Astrocyte of the cerebellum (primary cell): Measurements from ENCODE around the gene TTLL9.

Experiments
- DNase-seq: peaks from one replicate; pipeline ENCODE4 v3.0.0-alpha.2; 2011; ENCODE audit warnings: low read depth
- H3K4me3 ChIP-seq: 2 replicates; pipeline ENCODE4 v1.5.1; 2011; ENCODE audit warnings: mild to moderate bottlenecking, low read depth, low read length, moderate library complexity
- CTCF ChIP-seq: IDR thresholded peaks from 2 replicates; pipeline ENCODE4 v1.5.1; 2012; ENCODE audit warnings: low read length, low read depth, moderate library complexity, mild to moderate bottlenecking; ENCODE audit errors: missing control alignments
- in situ Hi-C: cut with HindIII; loops from 2 replicates; pipeline ENCODE4 v1.10.0; 2017; ENCODE audit warnings: low sequenced_read_pairs

The TTLL9 gene

GRCh38 chr20:31930779-31931178 lies 60.3 kb downstream of the TTLL9 start:
- no peak overlapping the region for H3K4me3 ChIP-seq
- DNase-seq: no peak
- in situ Hi-C loops: no loop called here
- TF ChIP-seq CTCF: no peak

DNA sequence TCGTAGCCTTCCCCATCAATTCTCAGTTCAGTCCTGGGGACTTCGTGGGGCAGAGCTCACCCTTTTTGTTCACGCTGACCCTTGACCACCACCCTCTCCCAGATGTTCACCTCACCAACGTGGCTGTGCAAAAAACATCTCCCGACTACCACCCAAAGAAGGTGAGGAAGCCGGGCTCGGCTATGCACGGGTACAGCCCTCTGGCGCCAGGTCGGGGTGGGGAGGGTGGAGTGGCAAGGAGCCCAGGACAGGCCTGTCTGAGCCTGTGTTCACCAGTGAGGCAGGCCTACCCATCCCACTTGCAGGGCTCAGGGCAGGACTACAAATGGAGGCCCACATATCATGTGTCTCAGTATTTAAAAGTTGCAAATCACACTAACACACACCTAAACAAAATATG lies 63.3 kb downstream of the TTLL9 start:
- TF ChIP-seq CTCF: no peak
- in situ Hi-C loops: no loop called here
- H3K4me3 ChIP-seq: no peak overlapping the region
- DNase-seq: no peak

- H3K4me3 ChIP-seq: no peak overlapping the region
- in situ Hi-C loops: no loop called here
- no peak for DNase-seq
- TF ChIP-seq CTCF: no peak
Measured at GRCh38 chr20:31934491-31934890, 64.1 kb downstream of the TTLL9 start.

- in situ Hi-C loops: no loop called here
- DNase-seq: no peak
- H3K4me3 ChIP-seq: no peak overlapping the region
- TF ChIP-seq CTCF: no peak
Measured at GRCh38 chr20:31934968-31935764, 64.7 kb downstream of the TTLL9 start.

DNA sequence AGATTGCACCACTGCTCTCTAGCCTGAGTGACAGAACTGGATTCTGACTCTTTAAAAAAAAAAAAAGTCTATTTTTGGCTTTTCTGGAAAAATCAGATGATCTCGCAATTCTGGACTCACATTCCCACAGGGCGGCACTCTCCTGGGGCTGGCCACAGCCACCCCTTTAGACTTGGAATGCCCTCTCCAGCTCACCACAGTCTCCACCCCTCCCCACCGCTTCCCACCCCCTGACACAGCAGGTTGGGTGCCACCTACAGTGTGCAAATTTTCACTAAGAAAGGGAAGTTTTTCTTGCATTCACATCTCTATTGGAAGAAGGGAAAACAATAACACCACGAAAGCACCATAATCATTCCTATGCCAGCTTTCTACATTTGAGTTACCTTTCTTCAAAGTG lies 66.0 kb downstream of the TTLL9 start:
- in situ Hi-C loops: no loop called here
- DNase-seq: no peak
- no peak for TF ChIP-seq CTCF
- no peak overlapping the region for H3K4me3 ChIP-seq

DNA sequence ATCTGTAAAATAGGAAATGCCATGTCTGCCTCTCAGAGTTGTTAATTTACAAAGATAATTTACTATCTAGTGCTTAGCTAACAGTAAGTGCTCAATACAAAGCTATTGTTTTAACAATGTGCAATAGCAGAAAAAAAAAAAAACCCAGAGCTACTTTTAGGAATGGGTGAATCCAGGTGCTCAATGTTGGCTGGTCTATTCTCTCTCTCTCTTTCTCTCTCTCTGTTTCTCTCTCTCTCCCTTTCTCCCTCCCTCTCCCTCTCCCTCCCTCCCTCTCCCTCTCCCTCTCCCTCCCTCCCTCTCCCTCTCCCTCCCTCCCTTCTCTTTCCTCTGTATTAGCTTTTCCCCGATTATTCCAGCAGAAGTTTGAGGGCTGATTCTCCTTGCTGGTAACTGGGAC lies 67.4 kb downstream of the TTLL9 start:
- in situ Hi-C loops: no loop called here
- DNase-seq: no peak
- TF ChIP-seq CTCF: no peak
- no peak overlapping the region for H3K4me3 ChIP-seq

DNA sequence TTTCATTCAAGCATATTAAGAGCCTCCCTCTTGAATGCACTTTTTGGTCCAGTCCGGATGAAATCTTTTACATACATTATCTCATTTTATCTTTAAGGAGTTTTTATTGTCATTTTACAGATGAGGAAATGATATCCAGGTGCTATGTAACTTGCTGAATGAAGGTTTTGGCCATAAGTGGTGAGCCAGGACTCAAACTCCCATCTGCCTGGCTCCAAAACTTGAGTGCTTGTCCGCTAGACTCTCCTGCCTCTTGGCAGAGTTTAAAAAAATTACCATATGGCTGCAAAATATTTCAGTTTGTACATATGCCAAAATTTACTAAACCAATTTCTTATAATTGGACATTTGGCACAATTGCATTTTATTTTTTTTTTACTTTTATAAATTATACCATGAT lies 69.2 kb downstream of the TTLL9 start:
- no peak for DNase-seq
- in situ Hi-C loops: loop anchor here (5.0 to 10.0 kb wide), 2 partner anchors 57 to 85 kb away; no protein-coding TSS in a partner anchor
- no peak overlapping the region for H3K4me3 ChIP-seq

More for the DNA sequence above, 69.2 kb downstream of the TTLL9 start:
- TF ChIP-seq CTCF: no peak
